22Rv1 (cell line): ENCODE data around the gene ARHGEF38.

Source experiments
- ZFX ChIP-seq: fragments of 450-650 bp; IDR thresholded peaks from 2 replicates; pipeline ENCODE4 v1.6.1; 2017; ENCODE audit warnings: antibody characterized with exemption, borderline replicate concordance
- TF ChIP-seq, protein P1 (sequence below): fragments of 450-650 bp; IDR thresholded peaks from 2 replicates; pipeline ENCODE4 v1.5.1; 2017; ENCODE audit warnings: mild to moderate bottlenecking

DNA sequence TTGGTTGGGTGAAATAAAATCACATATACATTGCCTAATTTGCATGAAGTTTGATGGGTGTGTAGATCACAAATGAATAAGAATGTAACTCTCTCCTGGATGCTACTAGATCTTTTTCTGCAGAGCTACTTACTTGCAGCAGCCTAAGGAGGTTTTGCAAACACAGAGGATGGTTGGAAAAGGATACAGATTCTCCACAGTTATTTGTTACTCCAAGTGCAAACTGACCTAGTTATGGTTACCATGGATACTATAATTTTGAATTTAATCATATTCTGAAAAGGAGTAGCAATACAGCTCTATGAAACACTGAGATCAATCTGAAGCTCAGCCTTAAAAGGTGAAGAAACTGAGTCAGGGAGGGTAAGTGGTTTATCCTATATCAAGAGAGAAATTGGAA, 9.1 kb upstream of the ARHGEF38 start:
- TF ChIP-seq, protein P1, sequence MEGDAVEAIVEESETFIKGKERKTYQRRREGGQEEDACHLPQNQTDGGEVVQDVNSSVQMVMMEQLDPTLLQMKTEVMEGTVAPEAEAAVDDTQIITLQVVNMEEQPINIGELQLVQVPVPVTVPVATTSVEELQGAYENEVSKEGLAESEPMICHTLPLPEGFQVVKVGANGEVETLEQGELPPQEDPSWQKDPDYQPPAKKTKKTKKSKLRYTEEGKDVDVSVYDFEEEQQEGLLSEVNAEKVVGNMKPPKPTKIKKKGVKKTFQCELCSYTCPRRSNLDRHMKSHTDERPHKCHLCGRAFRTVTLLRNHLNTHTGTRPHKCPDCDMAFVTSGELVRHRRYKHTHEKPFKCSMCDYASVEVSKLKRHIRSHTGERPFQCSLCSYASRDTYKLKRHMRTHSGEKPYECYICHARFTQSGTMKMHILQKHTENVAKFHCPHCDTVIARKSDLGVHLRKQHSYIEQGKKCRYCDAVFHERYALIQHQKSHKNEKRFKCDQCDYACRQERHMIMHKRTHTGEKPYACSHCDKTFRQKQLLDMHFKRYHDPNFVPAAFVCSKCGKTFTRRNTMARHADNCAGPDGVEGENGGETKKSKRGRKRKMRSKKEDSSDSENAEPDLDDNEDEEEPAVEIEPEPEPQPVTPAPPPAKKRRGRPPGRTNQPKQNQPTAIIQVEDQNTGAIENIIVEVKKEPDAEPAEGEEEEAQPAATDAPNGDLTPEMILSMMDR, result no peak
- TF ChIP-seq ZFX, result no peak
